ENCODE data around the gene RIIAD1.

Gene RIIAD1, protein sequence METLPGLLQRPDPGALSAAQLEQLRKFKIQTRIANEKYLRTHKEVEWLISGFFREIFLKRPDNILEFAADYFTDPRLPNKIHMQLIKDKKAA
- long read RNA-seq, result 0 reads

DNA sequence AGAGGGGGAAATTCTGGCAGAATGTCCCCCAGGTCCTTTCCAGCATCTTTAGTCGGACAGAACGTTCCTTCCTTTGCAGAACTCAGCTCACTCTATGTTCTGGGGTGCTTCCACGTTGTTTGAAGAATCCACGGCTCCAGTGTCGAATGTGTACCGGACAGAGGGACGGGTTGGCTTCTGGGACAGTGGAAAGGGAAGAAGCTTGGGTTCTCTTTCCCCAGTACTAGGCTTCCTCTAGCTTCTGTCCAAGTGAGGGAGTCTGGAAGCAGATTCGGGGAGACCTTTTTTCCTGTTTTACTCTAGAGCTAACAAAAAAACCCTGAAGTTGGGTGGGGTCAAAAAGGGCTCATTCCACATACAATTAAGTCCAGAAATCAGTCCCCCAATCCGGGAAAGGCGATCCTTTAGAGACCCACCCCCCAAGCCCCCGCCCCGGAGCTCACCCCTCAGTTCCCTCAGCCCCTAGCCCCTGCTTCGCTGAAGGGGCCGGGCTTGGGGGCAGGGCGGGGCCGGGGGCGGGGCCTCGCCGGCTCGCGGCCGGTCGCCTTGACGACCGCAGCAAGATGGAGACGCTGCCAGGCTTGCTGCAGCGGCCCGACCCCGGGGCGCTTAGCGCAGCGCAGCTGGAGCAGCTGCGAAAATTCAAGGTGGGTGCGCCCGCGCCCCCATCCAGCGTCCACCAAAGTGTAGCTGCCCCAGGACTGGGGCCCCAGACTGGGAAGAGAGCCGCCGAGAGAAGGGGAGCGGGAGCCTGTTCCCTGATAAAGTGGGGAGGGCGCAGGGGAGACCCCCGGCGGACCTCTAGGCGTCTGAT lies at the start of gene RIIAD1:
Gene RIIAD1, plus strand, starts transcription at position 549 of the 814 bp plus-strand sequence. Its CDS starts 15 bp downstream, at position 564.
- Histone ChIP-seq H3K27me3 (ENCODE audit: insufficient read depth, poor library complexity, severe bottlenecking) (peaks cover 51% of the 10 kb centered on the region), H3K27ac (replicated peaks) (no peak within 1 kb of the TSS), H3K4me3 (replicated peaks; ENCODE audit: insufficient read depth, low read length) (0 out of 2 replicates have a peak within 1 kb of the TSS, but pooled peaks have one; percentile 5)
- TF ChIP-seq GABPA (IDR thresholded peaks at IDR 0.05; ENCODE audit: low read depth) (no peak), SPI1 (IDR thresholded peaks at IDR 0.05; ENCODE audit: borderline replicate concordance, low read depth) (no peak), POLR2AphosphoS5 (IDR thresholded peaks at IDR 0.05; ENCODE audit: low read depth) (no peak)
- TF ChIP-seq, protein P1, sequence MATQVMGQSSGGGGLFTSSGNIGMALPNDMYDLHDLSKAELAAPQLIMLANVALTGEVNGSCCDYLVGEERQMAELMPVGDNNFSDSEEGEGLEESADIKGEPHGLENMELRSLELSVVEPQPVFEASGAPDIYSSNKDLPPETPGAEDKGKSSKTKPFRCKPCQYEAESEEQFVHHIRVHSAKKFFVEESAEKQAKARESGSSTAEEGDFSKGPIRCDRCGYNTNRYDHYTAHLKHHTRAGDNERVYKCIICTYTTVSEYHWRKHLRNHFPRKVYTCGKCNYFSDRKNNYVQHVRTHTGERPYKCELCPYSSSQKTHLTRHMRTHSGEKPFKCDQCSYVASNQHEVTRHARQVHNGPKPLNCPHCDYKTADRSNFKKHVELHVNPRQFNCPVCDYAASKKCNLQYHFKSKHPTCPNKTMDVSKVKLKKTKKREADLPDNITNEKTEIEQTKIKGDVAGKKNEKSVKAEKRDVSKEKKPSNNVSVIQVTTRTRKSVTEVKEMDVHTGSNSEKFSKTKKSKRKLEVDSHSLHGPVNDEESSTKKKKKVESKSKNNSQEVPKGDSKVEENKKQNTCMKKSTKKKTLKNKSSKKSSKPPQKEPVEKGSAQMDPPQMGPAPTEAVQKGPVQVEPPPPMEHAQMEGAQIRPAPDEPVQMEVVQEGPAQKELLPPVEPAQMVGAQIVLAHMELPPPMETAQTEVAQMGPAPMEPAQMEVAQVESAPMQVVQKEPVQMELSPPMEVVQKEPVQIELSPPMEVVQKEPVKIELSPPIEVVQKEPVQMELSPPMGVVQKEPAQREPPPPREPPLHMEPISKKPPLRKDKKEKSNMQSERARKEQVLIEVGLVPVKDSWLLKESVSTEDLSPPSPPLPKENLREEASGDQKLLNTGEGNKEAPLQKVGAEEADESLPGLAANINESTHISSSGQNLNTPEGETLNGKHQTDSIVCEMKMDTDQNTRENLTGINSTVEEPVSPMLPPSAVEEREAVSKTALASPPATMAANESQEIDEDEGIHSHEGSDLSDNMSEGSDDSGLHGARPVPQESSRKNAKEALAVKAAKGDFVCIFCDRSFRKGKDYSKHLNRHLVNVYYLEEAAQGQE (IDR thresholded peaks at IDR 0.05; ENCODE audit: insufficient replicate concordance, low read depth), result no peak
- TF ChIP-seq, protein P2, sequence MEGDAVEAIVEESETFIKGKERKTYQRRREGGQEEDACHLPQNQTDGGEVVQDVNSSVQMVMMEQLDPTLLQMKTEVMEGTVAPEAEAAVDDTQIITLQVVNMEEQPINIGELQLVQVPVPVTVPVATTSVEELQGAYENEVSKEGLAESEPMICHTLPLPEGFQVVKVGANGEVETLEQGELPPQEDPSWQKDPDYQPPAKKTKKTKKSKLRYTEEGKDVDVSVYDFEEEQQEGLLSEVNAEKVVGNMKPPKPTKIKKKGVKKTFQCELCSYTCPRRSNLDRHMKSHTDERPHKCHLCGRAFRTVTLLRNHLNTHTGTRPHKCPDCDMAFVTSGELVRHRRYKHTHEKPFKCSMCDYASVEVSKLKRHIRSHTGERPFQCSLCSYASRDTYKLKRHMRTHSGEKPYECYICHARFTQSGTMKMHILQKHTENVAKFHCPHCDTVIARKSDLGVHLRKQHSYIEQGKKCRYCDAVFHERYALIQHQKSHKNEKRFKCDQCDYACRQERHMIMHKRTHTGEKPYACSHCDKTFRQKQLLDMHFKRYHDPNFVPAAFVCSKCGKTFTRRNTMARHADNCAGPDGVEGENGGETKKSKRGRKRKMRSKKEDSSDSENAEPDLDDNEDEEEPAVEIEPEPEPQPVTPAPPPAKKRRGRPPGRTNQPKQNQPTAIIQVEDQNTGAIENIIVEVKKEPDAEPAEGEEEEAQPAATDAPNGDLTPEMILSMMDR (IDR thresholded peaks at IDR 0.05; ENCODE audit: insufficient read depth, low read length), result no peak
- no peak for DNase-seq (ENCODE audit: low read depth in 1 of 2, low spot score in 1 of 2)

DNA sequence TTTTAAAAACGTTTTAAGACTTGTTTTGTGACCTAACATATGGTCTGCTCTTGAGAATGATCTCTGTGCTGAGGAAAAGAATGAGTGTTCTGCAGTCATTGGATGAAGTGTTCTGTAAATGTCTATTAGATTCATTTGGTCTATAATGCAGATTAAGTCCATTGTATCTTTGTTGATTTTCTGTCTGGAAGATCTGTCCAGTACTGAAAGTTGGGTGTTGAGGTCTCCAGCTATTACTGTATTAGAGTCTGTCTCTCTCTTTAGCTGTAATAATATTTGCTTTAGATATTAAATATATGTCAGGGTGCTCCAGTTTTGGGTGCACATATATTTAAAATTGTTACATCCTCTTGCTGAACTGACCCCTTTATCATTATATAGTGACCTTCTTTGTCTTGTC lies 47.9 kb upstream of the RIIAD1 start:
- TF ChIP-seq SPI1 (IDR thresholded peaks at IDR 0.05; ENCODE audit: borderline replicate concordance, low read depth) (no peak), POLR2AphosphoS5 (IDR thresholded peaks at IDR 0.05; ENCODE audit: low read depth) (no peak)
- TF ChIP-seq, protein P1 (IDR thresholded peaks at IDR 0.05; ENCODE audit: insufficient replicate concordance, low read depth), result peak; percentile 64
- TF ChIP-seq, protein P2 (IDR thresholded peaks at IDR 0.05; ENCODE audit: insufficient read depth, low read length), result no peak
- H3K4me3 ChIP-seq (replicated peaks; ENCODE audit: insufficient read depth, low read length), result no peak overlapping the region
- no peak overlapping the region for H3K27ac ChIP-seq (replicated peaks)
- DNase-seq (ENCODE audit: low read depth in 1 of 2, low spot score in 1 of 2), result no peak
- no peaks in the 10 kb centered on the region for H3K27me3 ChIP-seq (ENCODE audit: insufficient read depth, poor library complexity, severe bottlenecking)

DNA sequence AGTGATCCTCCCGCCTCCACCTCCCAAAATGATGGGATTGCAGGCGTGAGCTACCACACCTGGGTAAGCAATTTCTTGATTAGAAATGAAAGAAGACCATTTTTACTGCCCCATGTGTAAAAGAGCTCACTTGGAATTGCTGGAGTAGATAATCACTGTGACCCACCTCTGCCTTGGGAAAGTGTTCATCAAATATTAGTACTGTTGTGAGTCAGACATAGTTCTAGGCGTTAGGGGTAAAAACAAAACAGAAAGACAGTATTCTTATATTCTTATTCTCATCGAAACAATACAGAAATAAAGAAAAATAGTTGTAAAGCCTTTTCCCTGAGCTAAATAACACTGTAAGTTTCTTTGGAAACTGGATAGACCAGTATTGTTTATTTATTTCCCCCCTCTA lies 40.9 kb upstream of the RIIAD1 start:
- Histone ChIP-seq H3K27me3 (ENCODE audit: insufficient read depth, poor library complexity, severe bottlenecking) (no peaks in the 10 kb centered on the region), H3K4me3 (replicated peaks; ENCODE audit: insufficient read depth, low read length) (no peak overlapping the region), H3K27ac (replicated peaks) (no peak overlapping the region)
- TF ChIP-seq, protein P2 (IDR thresholded peaks at IDR 0.05; ENCODE audit: insufficient read depth, low read length), result no peak
- TF ChIP-seq POLR2AphosphoS5 (IDR thresholded peaks at IDR 0.05; ENCODE audit: low read depth), result no peak
- TF ChIP-seq GABPA (IDR thresholded peaks at IDR 0.05; ENCODE audit: low read depth), result no peak
- TF ChIP-seq, protein P1 (IDR thresholded peaks at IDR 0.05; ENCODE audit: insufficient replicate concordance, low read depth), result no peak
- no peak for TF ChIP-seq SPI1 (IDR thresholded peaks at IDR 0.05; ENCODE audit: borderline replicate concordance, low read depth)
- DNase-seq (ENCODE audit: low read depth in 1 of 2, low spot score in 1 of 2), result no peak

All from HL-60 (cell line).